H1 (cell line): ENCODE data around the gene CNIH1. TPM values are rescaled to one million over a fixed set of nuclear protein-coding genes. Genes with fewer than 3 reads are reported as not detected.

Source experiments
- CTCF ChIA-PET: fragments of 300-600 bp; sonication (Branson Sonifier 250); formaldehyde crosslinking; loops from one replicate; lab custom pipeline; 2021; ENCODE audit not compliant: partially characterized antibody; lab: Charles Lee
- POLR2A ChIA-PET: fragments of 300-600 bp; sonication (Branson Sonifier 250); formaldehyde crosslinking; loops from one replicate; lab custom pipeline; 2021; ENCODE audit warnings: inconsistent platforms; ENCODE audit not compliant: partially characterized antibody; lab: Charles Lee
- DNase-seq, 2 experiments: peaks; one replicate each; pipeline versions ENCODE4 v3.0.0 to v3.0.0-alpha.2; 2010 to 2022; ENCODE audit warnings: low spot score in 2 of 2, low read depth in 1 of 2, mixed read lengths in 1 of 2
- FAIRE-seq: peaks from 2 replicates; lab custom pipeline; 2011; peaks lifted over from hg19 to GRCh38; lab: Jason Lieb, UNC
- H2AFZ ChIP-seq: 2 replicates; pipeline ENCODE4 v1.8.1; 2012; ENCODE audit warnings: low read length, inconsistent platforms
- H2AK5ac ChIP-seq: 2 replicates; pipeline ENCODE4 v1.6.1; 2013; ENCODE audit warnings: low read depth, low read length
- H2BK120ac ChIP-seq: replicated peaks from 2 replicates; pipeline ENCODE3; 2013; ENCODE audit warnings: low read depth, low read length, inconsistent platforms
- H2BK12ac ChIP-seq: 2 replicates; pipeline ENCODE4 v1.6.1; 2013; ENCODE audit warnings: low read depth, low read length
- H2BK15ac ChIP-seq: 2 replicates; pipeline ENCODE4 v1.6.1; 2013; ENCODE audit warnings: low read length
- H2BK20ac ChIP-seq: 2 replicates; pipeline ENCODE4 v1.6.1; 2013; ENCODE audit warnings: low read length
- H2BK5ac ChIP-seq: 2 replicates; pipeline ENCODE4 v1.6.1; 2013; ENCODE audit warnings: low read depth, low read length
- H3K14ac ChIP-seq: 2 replicates; pipeline ENCODE4 v1.6.1; 2013; ENCODE audit warnings: inconsistent platforms; ENCODE audit not compliant: insufficient read length
- H3K18ac ChIP-seq: 2 replicates; pipeline ENCODE4 v1.6.1; 2013; ENCODE audit warnings: low read length; ENCODE audit errors: extremely low read depth
- H3K23ac ChIP-seq: 2 replicates; pipeline ENCODE4 v1.6.1; 2013; ENCODE audit warnings: inconsistent platforms; ENCODE audit not compliant: insufficient read length
- H3K23me2 ChIP-seq: 2 replicates; pipeline ENCODE4 v1.6.1; 2013; ENCODE audit warnings: low read depth, low read length
- H3K27ac ChIP-seq: 2 replicates; pipeline ENCODE4 v1.6.1; 2011; ENCODE audit warnings: low read depth, low read length, inconsistent platforms
- H3K27me3 ChIP-seq, 4 experiments: replicated peaks in 1 of 4; 1 replicate in 1 of 4; 2 replicates in 3 of 4; pipeline versions ENCODE4 v1.6.1 to v1.8.1; 2011 to 2013; ENCODE audit warnings: low read length in 3 of 4, mild to moderate bottlenecking in 3 of 4, inconsistent platforms in 2 of 4, mixed read lengths in 2 of 4, moderate library complexity in 1 of 4; ENCODE audit not compliant: control insufficient read depth in 3 of 4, insufficient read depth in 3 of 4; ENCODE audit errors: extremely low read depth in 1 of 4
- H3K36me3 ChIP-seq, 4 experiments: 2 replicates each; pipeline versions ENCODE4 v1.6.1 to v1.8.1; 2011 to 2013; ENCODE audit warnings: mild to moderate bottlenecking in 4 of 4, low read length in 3 of 4, moderate library complexity in 2 of 4, control low read depth in 1 of 4, inconsistent platforms in 1 of 4; ENCODE audit not compliant: insufficient read depth in 4 of 4, control insufficient read depth in 2 of 4
- H3K4ac ChIP-seq: replicated peaks from 2 replicates; pipeline ENCODE3; 2013; ENCODE audit warnings: low read length, low read depth, mixed read lengths, inconsistent platforms; ENCODE audit not compliant: insufficient read length
- H3K4me1 ChIP-seq, 4 experiments: replicated peaks in 1 of 4; 1 replicate in 1 of 4; 2 replicates in 3 of 4; pipeline versions ENCODE4 v1.6.1 to v1.8.1; 2011 to 2013; ENCODE audit warnings: low read length in 3 of 4, inconsistent platforms in 2 of 4, mixed read lengths in 1 of 4; ENCODE audit not compliant: insufficient read depth in 4 of 4, control insufficient read depth in 3 of 4
- H3K4me2 ChIP-seq, 2 experiments: 2 replicates each; pipeline versions ENCODE4 v1.6.1 to v1.8.1; 2011 to 2013; ENCODE audit warnings: low read depth in 2 of 2, low read length in 2 of 2, control low read depth in 1 of 2, inconsistent platforms in 1 of 2, mild to moderate bottlenecking in 1 of 2; ENCODE audit not compliant: insufficient read depth in 1 of 2
- H3K4me3 ChIP-seq, 4 experiments: fragments of 200-600, 300-600 bp in 1 of 4; sonication (generic), shearing (Covaris generic), sonication (Bioruptor Twin) in 1 of 4; 2 replicates each; pipeline versions ENCODE4 v1.5.1 to v1.8.1; 2011 to 2016; ENCODE audit warnings: low read length in 4 of 4, low read depth in 3 of 4, control low read depth in 2 of 4, inconsistent platforms in 2 of 4, mild to moderate bottlenecking in 2 of 4, mixed read lengths in 1 of 4, moderate library complexity in 1 of 4; ENCODE audit not compliant: insufficient read depth in 2 of 4; ENCODE audit errors: extremely low read depth in 1 of 4
- H3K56ac ChIP-seq: replicated peaks from 2 replicates; pipeline ENCODE3; 2013; ENCODE audit warnings: low read depth, mild to moderate bottlenecking, mixed read lengths, low read length, inconsistent platforms; ENCODE audit not compliant: insufficient read length
- H3K79me1 ChIP-seq: 2 replicates; pipeline ENCODE4 v1.6.1; 2013; ENCODE audit warnings: low read depth, low read length, control low read depth
- H3K79me2 ChIP-seq, 2 experiments: 2 replicates each; pipeline versions ENCODE4 v1.6.1 to v1.8.1; 2012 to 2013; ENCODE audit warnings: low read length in 2 of 2, mild to moderate bottlenecking in 2 of 2, inconsistent platforms in 1 of 2; ENCODE audit not compliant: insufficient read depth in 2 of 2, control insufficient read depth in 1 of 2
- H3K9ac ChIP-seq, 4 experiments: replicated peaks in 1 of 4; 1 replicate in 1 of 4; 2 replicates in 3 of 4; pipeline versions ENCODE4 v1.6.1 to v1.8.1; 2011 to 2013; ENCODE audit warnings: low read depth in 3 of 4, low read length in 3 of 4, control low read depth in 2 of 4, mild to moderate bottlenecking in 2 of 4, moderate library complexity in 2 of 4, inconsistent platforms in 1 of 4; ENCODE audit errors: extremely low read depth in 1 of 4
- H3K9me3 ChIP-seq, 2 experiments: 2 replicates each; pipeline versions ENCODE4 v1.6.1 to v1.8.1; 2012 to 2013; ENCODE audit warnings: mild to moderate bottlenecking in 2 of 2, moderate library complexity in 2 of 2, control low read depth in 1 of 2, inconsistent platforms in 1 of 2, low read depth in 1 of 2, low read length in 1 of 2, mixed read lengths in 1 of 2; ENCODE audit not compliant: insufficient read depth in 2 of 2
- H4K20me1 ChIP-seq, 2 experiments: replicated peaks in 1 of 2; 2 replicates each; pipeline versions ENCODE3 to v1.8.1; 2011 to 2013; ENCODE audit warnings: inconsistent platforms in 2 of 2, low read length in 2 of 2, mild to moderate bottlenecking in 1 of 2; ENCODE audit not compliant: insufficient read depth in 2 of 2, control insufficient read depth in 1 of 2
- H4K5ac ChIP-seq: 2 replicates; pipeline ENCODE4 v1.6.1; 2013; ENCODE audit warnings: low read length, low read depth, mixed read lengths, inconsistent platforms; ENCODE audit not compliant: insufficient read length
- H4K8ac ChIP-seq: 2 replicates; pipeline ENCODE4 v1.8.0; 2013; ENCODE audit warnings: mild to moderate bottlenecking, moderate library complexity, low read length, inconsistent platforms; ENCODE audit not compliant: insufficient read depth; ENCODE audit errors: extremely low read depth
- H4K91ac ChIP-seq: replicated peaks from 2 replicates; pipeline ENCODE3; 2013; ENCODE audit warnings: low read length, mixed read lengths, inconsistent platforms; ENCODE audit not compliant: insufficient read length
- BACH1 ChIP-seq: IDR thresholded peaks from 2 replicates; pipeline ENCODE4 v1.6.1; 2012; ENCODE audit warnings: low read length, improper control_type of control experiment
- CBX5 ChIP-seq: fragments of 300-800, 300-1000 bp; sonication (generic); IDR thresholded peaks from 2 replicates; pipeline ENCODE4 v1.7.1; 2016; ENCODE audit warnings: antibody characterized with exemption, low read length, low read depth
- EGR1 ChIP-seq: IDR thresholded peaks from 2 replicates; pipeline ENCODE4 v1.6.1; 2011; ENCODE audit warnings: low read depth, low read length, borderline replicate concordance
- MAFK ChIP-seq: IDR thresholded peaks from 2 replicates; pipeline ENCODE4 v1.6.1; 2012; ENCODE audit warnings: low read depth, mild to moderate bottlenecking, improper control_type of control experiment, low read length
- RBBP5 ChIP-seq: IDR thresholded peaks from 2 replicates; pipeline ENCODE4 v1.7.1; 2012; ENCODE audit warnings: low read depth, mild to moderate bottlenecking, inconsistent platforms, low read length, moderate library complexity, borderline replicate concordance
- RFX5 ChIP-seq: IDR thresholded peaks from 2 replicates; pipeline ENCODE4 v1.6.1; 2011; ENCODE audit warnings: low read depth, low read length, improper control_type of control experiment, borderline replicate concordance
- USF2 ChIP-seq: IDR thresholded peaks from 2 replicates; pipeline ENCODE4 v1.6.1; 2011; ENCODE audit warnings: low read length, improper control_type of control experiment
- WGBS, 2 experiments: shearing (Covaris generic) in 1 of 2; methylation state at CpG; one replicate each; pipeline versions ENCODE4 v1.1.6 to v1.1.7; 2013 to 2015; ENCODE audit warnings: low lambda C conversion rate in 2 of 2, mixed read lengths in 2 of 2, inconsistent platforms in 1 of 2, low coverage in 1 of 2, missing lambda C conversion rate in 1 of 2; ENCODE audit not compliant: insufficient replicate concordance in 2 of 2, insufficient coverage in 1 of 2, insufficient read length in 1 of 2; ENCODE audit errors: extremely low coverage in 1 of 2, missing lambda C conversion rate in 1 of 2; 5-methylcytosine and 5-hydroxymethylcytosine counted together
- polyA plus RNA-seq, 7 experiments: library from polyadenylated mRNA; depleted of rRNA in 3 of 7; stranded (reverse) in 5 of 7; unstranded in 2 of 7; fragments of >200 nt in 5 of 7; fragments of 200-250 nt in 2 of 7; gene quantifications; 1 replicate in 5 of 7; 2 replicates in 1 of 7; 4 replicates in 1 of 7; pipeline versions ENCODE4 v1.2.1 to v1.2.3, GENCODE V29; 2011 to 2013; ENCODE audit warnings: missing spikeins in 2 of 7, mixed read lengths in 2 of 7
- total RNA-seq: library from RNA; stranded (reverse); fragmentation: NEBNext Ultra II Directional; extraction: Animal tissue kit (Norgen Biotek cat#: 25700); gene quantifications from 2 replicates; pipeline ENCODE4 v1.2.1, GENCODE V29; 2021

Gene CNIH1
- total and polyA plus RNA-seq, 2 of the 8 experiments (the other 6 are each of a cell fraction or from before 2014, with no cell fraction given) = 119 to 333 TPM

GRCh38 chr14:54475911-54476310, 34.7 kb upstream of the CNIH1 start:
- Histone ChIP-seq H2AFZ (no peak overlapping the region), H3K23me2 (no peaks in the 10 kb centered on the region), H4K8ac (no peak overlapping the region), H2BK20ac (no peak overlapping the region), H3K4me1 (no peaks in the 10 kb centered on the region; a peak in 1 of 7 replicates), H4K20me1 (no peaks in the 10 kb centered on the region), H3K56ac (no peak overlapping the region), H3K27ac (no peak overlapping the region), H3K4me2 (no peak overlapping the region), H2BK12ac (no peak overlapping the region), H3K23ac (no peak overlapping the region), H2BK5ac (no peak overlapping the region), H3K4ac (no peak overlapping the region), H2BK120ac (no peak overlapping the region), H3K79me2 (no peaks in the 10 kb centered on the region), H2AK5ac (no peak overlapping the region), H3K18ac (no peak overlapping the region), H4K5ac (no peak overlapping the region), H3K27me3 (no peaks in the 10 kb centered on the region), H3K36me3 (peaks cover 0 to 42% (median 4%) of the 10 kb centered on the region in 4 experiments; a peak in 3 of 8 replicates), H3K9ac (no peak overlapping the region), H3K9me3 (no peaks in the 10 kb centered on the region), H4K91ac (no peak overlapping the region), H3K4me3 (no peak overlapping the region), H3K79me1 (no peaks in the 10 kb centered on the region), H3K14ac (no peak overlapping the region), H2BK15ac (no peak overlapping the region)
- CTCF ChIA-PET = no interaction called here
- DNase-seq (no peak), FAIRE-seq (no peak)
- 86% methylated on average over 4 of the region's 4 CpGs; no CpG with 5 or more reads in 1 of the 2 experiments for WGBS, 2 experiments
- POLR2A ChIA-PET = interaction anchor here (1.4 kb wide), 1 partner anchor 12 kb away, joined by 3 read pairs; no protein-coding TSS in a partner anchor
- TF ChIP-seq RFX5 (no peak), RBBP5 (no peak), EGR1 (no peak), CBX5 (no peak), BACH1 (no peak), USF2 (no peak), MAFK (no peak)
